HG03432 (cell line): ENCODE measurements around the gene PI4KA.
"Not testable (repeated sequence)": the region's sequence is repeated elsewhere in the genome, so short reads cannot be mapped to it uniquely, and the experiment has no call there.

Source experiments
- ATAC-seq: cut with Tn5 transposase; IDR thresholded peaks from one replicate; pipeline ENCODE4 v1.9.1; 2021; ENCODE audit warnings: mild to moderate bottlenecking, moderate library complexity; ENCODE audit not compliant: unreplicated experiment

PI4KA gene

GRCh38 chr22:20852076-20852475 lies 6.5 kb downstream of the PI4KA start:
- ATAC-seq = no peak

GRCh38 chr22:20847318-20847822 lies 11.2 kb downstream of the PI4KA start:
- ATAC-seq = no peak

- no peak for ATAC-seq
Observed at GRCh38 chr22:20844055-20845037, 14.3 kb downstream of the PI4KA start.

- no peak for ATAC-seq
Observed at GRCh38 chr22:20843501-20843900, 15.1 kb downstream of the PI4KA start.

- ATAC-seq = no peak
Observed at GRCh38 chr22:20840646-20841371, 17.8 kb downstream of the PI4KA start.

- ATAC-seq = no peak
Observed at GRCh38 chr22:20839837-20840645, 18.6 kb downstream of the PI4KA start.

GRCh38 chr22:20839354-20839753 lies 19.3 kb downstream of the PI4KA start:
- ATAC-seq = not testable (repeated sequence)

GRCh38 chr22:20836987-20837823 lies 21.4 kb downstream of the PI4KA start:
- ATAC-seq = no peak

- ATAC-seq = no peak
Observed at GRCh38 chr22:20834725-20835124, 23.9 kb downstream of the PI4KA start.

GRCh38 chr22:20834206-20834605 lies 24.4 kb downstream of the PI4KA start:
- no peak for ATAC-seq

- ATAC-seq = no peak
Observed at GRCh38 chr22:20833225-20833665, 25.4 kb downstream of the PI4KA start.

- ATAC-seq = no peak
Observed at GRCh38 chr22:20829491-20830134, 29.0 kb downstream of the PI4KA start.

- not testable (repeated sequence) for ATAC-seq
Observed at GRCh38 chr22:20826373-20827152, 32.0 kb downstream of the PI4KA start.

- ATAC-seq = no peak
Observed at GRCh38 chr22:20825624-20826023, 33.0 kb downstream of the PI4KA start.

- ATAC-seq = not testable (repeated sequence)
Observed at GRCh38 chr22:20825216-20825615, 33.4 kb downstream of the PI4KA start.

GRCh38 chr22:20823264-20823663 lies 35.3 kb downstream of the PI4KA start:
- no peak for ATAC-seq

- ATAC-seq = no peak
Observed at GRCh38 chr22:20822240-20822639, 36.4 kb downstream of the PI4KA start.

- not testable (repeated sequence) for ATAC-seq
Observed at GRCh38 chr22:20821717-20822239, 36.8 kb downstream of the PI4KA start.
